Right lobe of liver (tissue), 4 donors: Measurements from ENCODE around the gene CLPTM1L.

Source experiments
- CTCF ChIP-seq, 4 donors: fragments of 200-600 bp in 3 of 4; fragments of 450-650 bp in 1 of 4; IDR thresholded peaks; one replicate each; pipeline versions ENCODE4 v1.5.1 to v1.8.0; 2016 to 2022; ENCODE audit warnings: antibody characterized with exemption in 4 of 4, mild to moderate bottlenecking in 2 of 4
- POLR2A ChIP-seq: fragments of 450-650 bp; IDR thresholded peaks from one replicate; pipeline ENCODE4 v1.6.1; 2017; ENCODE audit warnings: antibody characterized with exemption, mild to moderate bottlenecking
- donor health status: DM: no; HTN: no; CAD: no.
- donor health status: DM: no; HTN: no; CAD: no.
- donor health status: DM: no; HTN: yes; CAD: no.

- TF ChIP-seq CTCF (IDR thresholded peaks at IDR 0.05), result no peak
- no peak for TF ChIP-seq POLR2A
These were observed 1.9 kb upstream of the CLPTM1L start for GRCh38 chr5:1346627-1347440.
